Prostate gland (tissue), 2 donors: ENCODE measurements around the gene XRCC4. TPM values are rescaled to one million over a fixed set of nuclear protein-coding genes. Genes with fewer than 3 reads are reported as not detected.

Source experiments
- DNase-seq: peaks from one replicate; pipeline ENCODE4 v3.0.0-alpha.2; 2019; ENCODE audit warnings: low spot score
- H3K27ac ChIP-seq, 2 donors: fragments of 200-600 bp; sonication (generic); 2 replicates each; pipeline ENCODE4 v1.5.1; 2017 to 2019
- H3K27me3 ChIP-seq: fragments of 200-600 bp; sonication (generic); replicated peaks from 2 replicates; pipeline ENCODE4 v1.5.1; 2019; ENCODE audit not compliant: insufficient read depth
- H3K36me3 ChIP-seq, 2 donors: fragments of 200-600 bp; sonication (generic); 1 replicate in 1 of 2; 2 replicates in 1 of 2; pipeline versions ENCODE4 v1.5.1 to v1.8.1; 2017 to 2019
- H3K4me1 ChIP-seq: fragments of 200-600 bp; sonication (generic); replicated peaks from 2 replicates; pipeline ENCODE4 v1.5.1; 2019
- H3K4me3 ChIP-seq, 2 donors: fragments of 200-600 bp; sonication (generic); 2 replicates each; pipeline ENCODE4 v1.5.1; 2017 to 2019
- H3K9me3 ChIP-seq: fragments of 200-600 bp; sonication (generic); 2 replicates; pipeline ENCODE4 v1.5.1; 2017
- CTCF ChIP-seq, 4 experiments: fragments of 200-600 bp in 2 of 4; fragments of 450-650 bp in 2 of 4; sonication (generic) in 2 of 4; IDR thresholded peaks; 1 replicate in 3 of 4; 2 replicates in 1 of 4; pipeline ENCODE4 v1.5.1; 2016 to 2019; ENCODE audit warnings: antibody characterized with exemption in 4 of 4, mild to moderate bottlenecking in 2 of 4, moderate library complexity in 2 of 4
- POLR2A ChIP-seq: fragments of 450-650 bp; IDR thresholded peaks from one replicate; pipeline ENCODE4 v1.6.1; 2016; ENCODE audit warnings: antibody characterized with exemption, mild to moderate bottlenecking
- POLR2AphosphoS5 ChIP-seq: sonication (generic); formaldehyde crosslinking; IDR thresholded peaks from one replicate; pipeline ENCODE4 v1.6.1; 2017; ENCODE audit warnings: antibody characterized with exemption
- WGBS: methylation state at CpG from one replicate; pipeline ENCODE4 v1.1.5; 2018; 5-methylcytosine and 5-hydroxymethylcytosine counted together
- intact Hi-C: fragments of 100-400 bp; cut with DNase I; formaldehyde crosslinking; loops from one replicate; pipeline ENCODE4 v1.14.2; 2022
- total RNA-seq, 2 donors: library from RNA; depleted of rRNA; stranded (reverse); fragments of >200 nt; gene quantifications; one replicate each; pipeline ENCODE4 v1.1.0, GENCODE V29; 2016

Gene XRCC4
- total RNA-seq, 2 donors from 2014 or later: 7.3 to 11.4 TPM

- Histone ChIP-seq H3K4me3 (no peak overlapping the region), H3K36me3 (no peaks in the 10 kb centered on the region), H3K27me3 (no peaks in the 10 kb centered on the region), H3K9me3 (no peaks in the 10 kb centered on the region), H3K4me1 (no peaks in the 10 kb centered on the region), H3K27ac (no peak overlapping the region)
- WGBS: 65% methylated on average over 2 of the region's 2 CpGs
- intact Hi-C loops: no loop called here
- DNase-seq: no peak
- TF ChIP-seq POLR2AphosphoS5 (no peak), POLR2A (no peak)
These were observed 32.4 kb upstream of the XRCC4 start for GRCh38 chr5:83044926-83045325.

GRCh38 chr5:83048277-83048676 is 29.1 kb upstream of the XRCC4 start:
- DNase-seq: no peak
- Histone ChIP-seq H3K27ac (no peak overlapping the region), H3K9me3 (no peaks in the 10 kb centered on the region), H3K4me3 (no peak overlapping the region), H3K36me3 (no peaks in the 10 kb centered on the region), H3K4me1 (no peaks in the 10 kb centered on the region), H3K27me3 (no peaks in the 10 kb centered on the region)
- no peak for TF ChIP-seq CTCF (IDR thresholded peaks at IDR 0.05)
- TF ChIP-seq POLR2AphosphoS5: no peak
- TF ChIP-seq POLR2A: no peak
- intact Hi-C loops: no loop called here
- 85% methylated on average over 3 of the region's 3 CpGs for WGBS

- DNase-seq: no peak
- no peaks in the 10 kb centered on the region for H3K9me3 ChIP-seq
- intact Hi-C loops: no loop called here
- TF ChIP-seq CTCF (IDR thresholded peaks at IDR 0.05) (no peak), POLR2A (no peak), POLR2AphosphoS5 (no peak)
- no peaks in the 10 kb centered on the region for H3K27me3 ChIP-seq
- H3K4me1 ChIP-seq: no peaks in the 10 kb centered on the region
- WGBS: 93% methylated on average over 2 of the region's 2 CpGs
- no peak overlapping the region for H3K4me3 ChIP-seq
- H3K27ac ChIP-seq: no peak overlapping the region
- no peaks in the 10 kb centered on the region for H3K36me3 ChIP-seq
These were observed 28.5 kb upstream of the XRCC4 start for GRCh38 chr5:83048811-83049210.

GRCh38 chr5:83049370-83049885 is 27.9 kb upstream of the XRCC4 start:
- no peak for DNase-seq
- H3K27me3 ChIP-seq: no peaks in the 10 kb centered on the region
- intact Hi-C loops: no loop called here
- no peaks in the 10 kb centered on the region for H3K9me3 ChIP-seq
- no peak for TF ChIP-seq CTCF (IDR thresholded peaks at IDR 0.05)
- no peak for TF ChIP-seq POLR2AphosphoS5
- TF ChIP-seq POLR2A: no peak
- no peaks in the 10 kb centered on the region for H3K36me3 ChIP-seq
- no peak overlapping the region for H3K4me3 ChIP-seq
- 66% methylated on average over 3 of the region's 3 CpGs for WGBS
- no peaks in the 10 kb centered on the region for H3K4me1 ChIP-seq
- H3K27ac ChIP-seq: no peak overlapping the region

- intact Hi-C loops: no loop called here
- Histone ChIP-seq H3K4me3 (no peak overlapping the region), H3K36me3 (no peaks in the 10 kb centered on the region), H3K4me1 (no peaks in the 10 kb centered on the region), H3K27ac (no peak overlapping the region), H3K27me3 (no peaks in the 10 kb centered on the region), H3K9me3 (no peaks in the 10 kb centered on the region)
- 86% methylated on average over 4 of the region's 4 CpGs for WGBS
- no peak for DNase-seq
- no peak for TF ChIP-seq POLR2A
- TF ChIP-seq POLR2AphosphoS5: no peak
- TF ChIP-seq CTCF (IDR thresholded peaks at IDR 0.05): no peak
These were observed 26.5 kb upstream of the XRCC4 start for GRCh38 chr5:83050723-83051340.
